Hepatocyte (in vitro differentiated cells): ENCODE measurements around the gene PMEPA1.

ENCODE experiments used
- EZH2 ChIP-seq: fragments of 200-600 bp; sonication (generic); IDR thresholded peaks from 2 replicates; pipeline ENCODE4 v1.6.1; 2016; ENCODE audit warnings: antibody characterized with exemption, mild to moderate bottlenecking, borderline replicate concordance
- EZH2phosphoT487 ChIP-seq: fragments of 200-600 bp; sonication (generic); IDR thresholded peaks from one replicate; pipeline ENCODE4 v1.6.1; 2018; ENCODE audit warnings: antibody characterized with exemption, mild to moderate bottlenecking, low read depth, moderate library complexity; ENCODE audit not compliant: unreplicated experiment, severe bottlenecking
- TF ChIP-seq, protein P1 (sequence below): fragments of 200-600 bp; sonication (generic); IDR thresholded peaks from 2 replicates; pipeline ENCODE4 v1.5.1; 2016; ENCODE audit warnings: antibody characterized with exemption, mild to moderate bottlenecking; ENCODE audit not compliant: poor library complexity

DNA sequence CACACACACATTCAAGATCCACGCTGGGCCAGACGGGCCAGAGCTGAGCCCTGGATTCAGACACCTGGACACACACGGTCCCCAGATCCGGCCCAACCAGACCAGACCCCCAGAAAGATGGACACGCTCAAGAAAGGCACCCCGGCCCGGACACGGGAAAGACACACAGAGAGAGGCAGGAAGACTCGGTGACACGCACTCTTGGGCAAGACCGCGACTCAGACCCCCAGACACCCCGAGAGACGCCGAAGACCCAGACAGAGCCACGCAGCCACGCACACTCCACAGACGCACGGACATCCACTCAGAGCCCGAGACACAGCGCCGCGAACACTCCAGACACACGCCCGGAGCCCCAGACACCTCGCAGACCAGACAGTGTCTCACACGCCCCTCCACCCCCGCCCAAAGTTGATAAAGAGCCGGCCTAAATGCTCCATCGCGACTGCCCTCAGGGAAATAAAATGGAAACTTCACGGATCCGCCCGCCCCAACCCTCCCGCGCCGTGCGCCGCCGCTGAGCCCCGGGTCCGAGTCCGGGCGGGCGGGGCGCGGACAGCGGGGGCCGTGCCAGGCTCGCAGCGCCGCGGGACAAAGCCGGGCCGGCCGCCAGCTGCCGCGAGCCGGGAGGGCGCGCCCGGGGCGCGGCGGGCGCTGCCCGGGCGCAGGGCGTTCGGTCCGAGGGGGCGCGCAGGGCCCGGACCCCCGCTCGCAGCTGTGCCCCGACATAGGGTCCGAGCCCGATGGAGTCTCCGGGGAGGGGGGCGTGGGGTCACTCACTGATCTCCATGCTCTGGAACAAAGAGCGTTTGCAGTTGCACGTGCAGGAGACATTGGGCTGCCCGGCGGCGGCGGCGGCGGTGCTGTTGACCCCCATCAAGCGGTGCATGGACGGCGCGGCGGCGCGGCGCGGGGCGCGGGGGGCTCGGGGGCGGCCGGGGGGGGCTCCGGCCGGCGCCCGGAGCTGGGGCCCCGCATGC lies 831 bp downstream of the PMEPA1 start:
- no peak for TF ChIP-seq EZH2
- TF ChIP-seq, protein P1, sequence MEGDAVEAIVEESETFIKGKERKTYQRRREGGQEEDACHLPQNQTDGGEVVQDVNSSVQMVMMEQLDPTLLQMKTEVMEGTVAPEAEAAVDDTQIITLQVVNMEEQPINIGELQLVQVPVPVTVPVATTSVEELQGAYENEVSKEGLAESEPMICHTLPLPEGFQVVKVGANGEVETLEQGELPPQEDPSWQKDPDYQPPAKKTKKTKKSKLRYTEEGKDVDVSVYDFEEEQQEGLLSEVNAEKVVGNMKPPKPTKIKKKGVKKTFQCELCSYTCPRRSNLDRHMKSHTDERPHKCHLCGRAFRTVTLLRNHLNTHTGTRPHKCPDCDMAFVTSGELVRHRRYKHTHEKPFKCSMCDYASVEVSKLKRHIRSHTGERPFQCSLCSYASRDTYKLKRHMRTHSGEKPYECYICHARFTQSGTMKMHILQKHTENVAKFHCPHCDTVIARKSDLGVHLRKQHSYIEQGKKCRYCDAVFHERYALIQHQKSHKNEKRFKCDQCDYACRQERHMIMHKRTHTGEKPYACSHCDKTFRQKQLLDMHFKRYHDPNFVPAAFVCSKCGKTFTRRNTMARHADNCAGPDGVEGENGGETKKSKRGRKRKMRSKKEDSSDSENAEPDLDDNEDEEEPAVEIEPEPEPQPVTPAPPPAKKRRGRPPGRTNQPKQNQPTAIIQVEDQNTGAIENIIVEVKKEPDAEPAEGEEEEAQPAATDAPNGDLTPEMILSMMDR = no peak
- TF ChIP-seq EZH2phosphoT487 = no peak
